Tibial artery (tissue), 4 donors: ENCODE results near the gene ELP1.

ENCODE experiments used
- DNase-seq, 2 donors: peaks; one replicate each; pipeline ENCODE4 v3.0.0-alpha.2; 2019
- H3K27ac ChIP-seq, 2 donors: fragments of 200-600 bp; sonication (generic) in 1 of 2; 1 replicate in 1 of 2; 2 replicates in 1 of 2; pipeline ENCODE4 v1.5.1; 2018 to 2019; ENCODE audit warnings: mild to moderate bottlenecking in 1 of 2
- H3K27me3 ChIP-seq, 2 donors: fragments of 200-600 bp; sonication (generic) in 1 of 2; one replicate each; pipeline versions ENCODE4 v1.5.1 to v1.6.0; 2016 to 2019
- H3K36me3 ChIP-seq, 3 donors: fragments of 200-600 bp; sonication (generic) in 2 of 3; one replicate each; pipeline ENCODE4 v1.5.1; 2016 to 2019; ENCODE audit warnings: mild to moderate bottlenecking in 2 of 3
- H3K4me1 ChIP-seq, 4 donors: fragments of 200-600 bp; sonication (generic) in 2 of 4; 1 replicate in 3 of 4; 2 replicates in 1 of 4; pipeline ENCODE4 v1.5.1; 2016 to 2019
- H3K4me3 ChIP-seq, 2 donors: fragments of 200-600 bp; sonication (generic) in 1 of 2; 1 replicate in 1 of 2; 2 replicates in 1 of 2; pipeline ENCODE4 v1.5.1; 2018 to 2019; ENCODE audit warnings: mild to moderate bottlenecking in 2 of 2
- H3K9me3 ChIP-seq, 3 donors: fragments of 200-600 bp; sonication (generic) in 1 of 3; one replicate each; pipeline ENCODE4 v1.5.1; 2016 to 2019
- intact Hi-C: fragments of 100-400 bp; cut with DNase I; formaldehyde crosslinking; loops from one replicate; pipeline ENCODE4 v1.15.0; 2023; ENCODE audit warnings: low total_unique reads
- TF ChIP-seq, protein P1 (sequence below), 2 experiments: fragments of 200-600 bp in 1 of 2; fragments of 450-650 bp in 1 of 2; IDR thresholded peaks; one replicate each; pipeline ENCODE4 v1.5.1; 2017 to 2019; ENCODE audit warnings: antibody characterized with exemption in 2 of 2, mild to moderate bottlenecking in 1 of 2, moderate library complexity in 1 of 2

Gene ELP1

GRCh38 chr9:108867116-108867515 is 66.8 kb downstream of the ELP1 start:
- no peak overlapping the region for H3K4me3 ChIP-seq
- no peak overlapping the region for H3K27ac ChIP-seq
- peaks cover 0 to 5% (median 0%) of the 10 kb centered on the region in 3 donors for H3K9me3 ChIP-seq
- DNase-seq, result no peak
- H3K4me1 ChIP-seq, result no peaks in the 10 kb centered on the region
- peaks cover 33 to 48% (median 45%) of the 10 kb centered on the region in 3 donors for H3K36me3 ChIP-seq
- no peaks in the 10 kb centered on the region for H3K27me3 ChIP-seq
- intact Hi-C loops, result no loop called here
- TF ChIP-seq, protein P1, sequence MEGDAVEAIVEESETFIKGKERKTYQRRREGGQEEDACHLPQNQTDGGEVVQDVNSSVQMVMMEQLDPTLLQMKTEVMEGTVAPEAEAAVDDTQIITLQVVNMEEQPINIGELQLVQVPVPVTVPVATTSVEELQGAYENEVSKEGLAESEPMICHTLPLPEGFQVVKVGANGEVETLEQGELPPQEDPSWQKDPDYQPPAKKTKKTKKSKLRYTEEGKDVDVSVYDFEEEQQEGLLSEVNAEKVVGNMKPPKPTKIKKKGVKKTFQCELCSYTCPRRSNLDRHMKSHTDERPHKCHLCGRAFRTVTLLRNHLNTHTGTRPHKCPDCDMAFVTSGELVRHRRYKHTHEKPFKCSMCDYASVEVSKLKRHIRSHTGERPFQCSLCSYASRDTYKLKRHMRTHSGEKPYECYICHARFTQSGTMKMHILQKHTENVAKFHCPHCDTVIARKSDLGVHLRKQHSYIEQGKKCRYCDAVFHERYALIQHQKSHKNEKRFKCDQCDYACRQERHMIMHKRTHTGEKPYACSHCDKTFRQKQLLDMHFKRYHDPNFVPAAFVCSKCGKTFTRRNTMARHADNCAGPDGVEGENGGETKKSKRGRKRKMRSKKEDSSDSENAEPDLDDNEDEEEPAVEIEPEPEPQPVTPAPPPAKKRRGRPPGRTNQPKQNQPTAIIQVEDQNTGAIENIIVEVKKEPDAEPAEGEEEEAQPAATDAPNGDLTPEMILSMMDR (IDR thresholded peaks at IDR 0.05), result no peak

DNA sequence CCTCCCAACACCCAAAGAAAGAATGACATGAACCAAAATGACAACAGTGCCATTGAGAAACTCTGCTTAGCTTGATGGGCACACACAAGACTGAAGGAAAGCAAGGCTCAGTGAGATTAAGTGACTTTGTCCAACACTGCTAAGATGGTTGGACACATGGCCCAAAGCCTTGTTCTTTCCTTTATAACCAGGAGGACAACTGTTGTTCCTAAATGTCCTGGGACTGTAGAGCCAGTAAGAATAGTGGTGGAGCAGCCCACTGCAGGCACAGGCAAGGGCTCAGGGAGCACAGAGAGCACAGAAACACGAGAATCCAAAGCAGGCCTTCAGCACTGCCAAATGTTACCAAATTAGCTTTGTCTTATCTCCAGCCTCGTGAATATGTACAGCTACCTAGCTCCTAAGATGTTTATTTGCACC is 67.9 kb downstream of the ELP1 start:
- H3K27me3 ChIP-seq, result no peaks in the 10 kb centered on the region
- no peak overlapping the region for H3K27ac ChIP-seq
- H3K36me3 ChIP-seq, result peaks cover 22 to 37% (median 34%) of the 10 kb centered on the region in 3 donors
- TF ChIP-seq, protein P1 (IDR thresholded peaks at IDR 0.05), result no peak
- no peaks in the 10 kb centered on the region for H3K9me3 ChIP-seq
- no peak for DNase-seq
- no peak overlapping the region for H3K4me3 ChIP-seq
- H3K4me1 ChIP-seq, result no peaks in the 10 kb centered on the region
- intact Hi-C loops, result no loop called here

GRCh38 chr9:108865037-108865436 is 68.9 kb downstream of the ELP1 start:
- Histone ChIP-seq H3K4me1 (no peaks in the 10 kb centered on the region), H3K9me3 (no peaks in the 10 kb centered on the region), H3K4me3 (no peak overlapping the region), H3K27me3 (no peaks in the 10 kb centered on the region), H3K36me3 (peaks cover 20 to 29% (median 26%) of the 10 kb centered on the region in 3 donors), H3K27ac (no peak overlapping the region)
- intact Hi-C loops, result no loop called here
- TF ChIP-seq, protein P1 (IDR thresholded peaks at IDR 0.05), result no peak
- no peak for DNase-seq

DNA sequence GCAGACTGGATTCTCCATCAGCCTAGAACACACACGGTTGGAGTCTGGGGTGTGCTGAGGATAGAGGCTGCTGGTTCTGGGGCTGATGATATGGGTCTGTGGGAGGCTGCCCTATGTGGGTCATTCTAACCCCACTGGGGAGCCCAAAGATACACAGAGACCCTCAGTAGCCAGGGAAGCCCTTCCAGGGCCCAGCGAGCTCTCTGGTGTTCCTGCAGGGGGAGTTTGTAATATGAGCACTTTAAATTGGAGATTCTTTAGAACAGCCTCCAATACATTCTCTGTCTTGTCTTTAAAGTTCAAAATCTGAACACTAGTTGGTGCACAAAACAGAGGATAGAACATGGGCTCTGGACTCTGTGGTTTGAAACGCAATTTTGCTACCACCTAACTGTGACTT is 69.5 kb downstream of the ELP1 start:
- Histone ChIP-seq H3K9me3 (no peaks in the 10 kb centered on the region), H3K4me1 (no peaks in the 10 kb centered on the region), H3K4me3 (no peak overlapping the region), H3K27me3 (no peaks in the 10 kb centered on the region), H3K27ac (no peak overlapping the region), H3K36me3 (peaks cover 19 to 24% (median 21%) of the 10 kb centered on the region in 3 donors)
- TF ChIP-seq, protein P1 (IDR thresholded peaks at IDR 0.05), result no peak
- DNase-seq, result no peak
- intact Hi-C loops, result no loop called here

GRCh38 chr9:108863891-108864290 is 70.0 kb downstream of the ELP1 start:
- DNase-seq, result no peak
- Histone ChIP-seq H3K27me3 (no peaks in the 10 kb centered on the region), H3K4me1 (no peaks in the 10 kb centered on the region), H3K9me3 (no peaks in the 10 kb centered on the region), H3K36me3 (peaks cover 14 to 19% (median 16%) of the 10 kb centered on the region in 3 donors), H3K4me3 (no peak overlapping the region), H3K27ac (no peak overlapping the region)
- TF ChIP-seq, protein P1 (IDR thresholded peaks at IDR 0.05), result no peak
- intact Hi-C loops, result no loop called here

DNA sequence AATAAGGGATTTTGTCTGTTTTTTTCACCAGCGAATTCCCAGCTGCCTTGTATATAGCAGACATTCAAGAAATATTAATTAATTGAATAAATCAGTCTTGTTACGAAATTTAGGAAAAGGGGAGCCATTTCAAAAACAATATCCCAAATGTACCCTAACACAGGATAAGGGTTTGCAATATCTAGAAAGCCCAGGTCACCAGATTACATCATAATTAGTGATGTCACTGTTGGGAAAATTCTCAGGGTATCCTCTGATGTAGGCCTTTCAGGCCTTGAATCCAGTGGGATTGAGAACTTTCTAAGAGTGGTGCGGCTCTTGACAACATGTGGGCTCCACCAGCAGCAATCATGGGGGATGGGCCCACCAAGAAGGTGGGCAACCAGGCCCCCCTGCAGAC is 71.9 kb downstream of the ELP1 start, which contains the start of gene ACTL7A:
Gene ACTL7A, plus strand, starts transcription at position 270 of the 400 bp plus-strand sequence. Its CDS starts 57 bp downstream, at position 327.
- TF ChIP-seq, protein P1 (IDR thresholded peaks at IDR 0.05), result no peak
- H3K36me3 ChIP-seq, result peaks cover 0 to 5% (median 2%) of the 10 kb centered on the region in 3 donors
- no peaks in the 10 kb centered on the region for H3K27me3 ChIP-seq
- DNase-seq, result no peak
- H3K9me3 ChIP-seq, result no peaks in the 10 kb centered on the region
- H3K4me3 ChIP-seq, result no peak within 1 kb of the TSS
- intact Hi-C loops, result no loop called here
- H3K27ac ChIP-seq, result no peak within 1 kb of the TSS
- H3K4me1 ChIP-seq, result no peaks in the 10 kb centered on the region
